Measurements from ENCODE around the gene MAP2K5. TPM values are rescaled to one million over a fixed set of nuclear protein-coding genes. Genes with fewer than 3 reads are reported as not detected.

MAP2K5 gene
- total and polyA plus RNA-seq, 9 of the 15 experiments (the other 6 are each of a cell fraction or from before 2014, with no cell fraction given), result 0.41 to 16.5 (median 7.5) TPM

- TF ChIP-seq ZNF449 (CRISPR knock-in tag; IDR thresholded peaks at IDR 0.05), result no peak
- TF ChIP-seq TAL1 (IDR thresholded peaks at IDR 0.05), result no peak
- TF ChIP-seq, protein P1, sequence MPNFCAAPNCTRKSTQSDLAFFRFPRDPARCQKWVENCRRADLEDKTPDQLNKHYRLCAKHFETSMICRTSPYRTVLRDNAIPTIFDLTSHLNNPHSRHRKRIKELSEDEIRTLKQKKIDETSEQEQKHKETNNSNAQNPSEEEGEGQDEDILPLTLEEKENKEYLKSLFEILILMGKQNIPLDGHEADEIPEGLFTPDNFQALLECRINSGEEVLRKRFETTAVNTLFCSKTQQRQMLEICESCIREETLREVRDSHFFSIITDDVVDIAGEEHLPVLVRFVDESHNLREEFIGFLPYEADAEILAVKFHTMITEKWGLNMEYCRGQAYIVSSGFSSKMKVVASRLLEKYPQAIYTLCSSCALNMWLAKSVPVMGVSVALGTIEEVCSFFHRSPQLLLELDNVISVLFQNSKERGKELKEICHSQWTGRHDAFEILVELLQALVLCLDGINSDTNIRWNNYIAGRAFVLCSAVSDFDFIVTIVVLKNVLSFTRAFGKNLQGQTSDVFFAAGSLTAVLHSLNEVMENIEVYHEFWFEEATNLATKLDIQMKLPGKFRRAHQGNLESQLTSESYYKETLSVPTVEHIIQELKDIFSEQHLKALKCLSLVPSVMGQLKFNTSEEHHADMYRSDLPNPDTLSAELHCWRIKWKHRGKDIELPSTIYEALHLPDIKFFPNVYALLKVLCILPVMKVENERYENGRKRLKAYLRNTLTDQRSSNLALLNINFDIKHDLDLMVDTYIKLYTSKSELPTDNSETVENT (CRISPR knock-in tag; IDR thresholded peaks at IDR 0.05), result peak; percentile 47; the same call in 1 of the 2 replicates
- no peak for TF ChIP-seq ZNF384 (IDR thresholded peaks at IDR 0.05; ENCODE audit: low read depth, low read length)
- no peak; the same call in 1 of the 2 replicates for TF ChIP-seq NR1H2 (CRISPR knock-in tag; IDR thresholded peaks at IDR 0.05)
- TF ChIP-seq, protein P2, sequence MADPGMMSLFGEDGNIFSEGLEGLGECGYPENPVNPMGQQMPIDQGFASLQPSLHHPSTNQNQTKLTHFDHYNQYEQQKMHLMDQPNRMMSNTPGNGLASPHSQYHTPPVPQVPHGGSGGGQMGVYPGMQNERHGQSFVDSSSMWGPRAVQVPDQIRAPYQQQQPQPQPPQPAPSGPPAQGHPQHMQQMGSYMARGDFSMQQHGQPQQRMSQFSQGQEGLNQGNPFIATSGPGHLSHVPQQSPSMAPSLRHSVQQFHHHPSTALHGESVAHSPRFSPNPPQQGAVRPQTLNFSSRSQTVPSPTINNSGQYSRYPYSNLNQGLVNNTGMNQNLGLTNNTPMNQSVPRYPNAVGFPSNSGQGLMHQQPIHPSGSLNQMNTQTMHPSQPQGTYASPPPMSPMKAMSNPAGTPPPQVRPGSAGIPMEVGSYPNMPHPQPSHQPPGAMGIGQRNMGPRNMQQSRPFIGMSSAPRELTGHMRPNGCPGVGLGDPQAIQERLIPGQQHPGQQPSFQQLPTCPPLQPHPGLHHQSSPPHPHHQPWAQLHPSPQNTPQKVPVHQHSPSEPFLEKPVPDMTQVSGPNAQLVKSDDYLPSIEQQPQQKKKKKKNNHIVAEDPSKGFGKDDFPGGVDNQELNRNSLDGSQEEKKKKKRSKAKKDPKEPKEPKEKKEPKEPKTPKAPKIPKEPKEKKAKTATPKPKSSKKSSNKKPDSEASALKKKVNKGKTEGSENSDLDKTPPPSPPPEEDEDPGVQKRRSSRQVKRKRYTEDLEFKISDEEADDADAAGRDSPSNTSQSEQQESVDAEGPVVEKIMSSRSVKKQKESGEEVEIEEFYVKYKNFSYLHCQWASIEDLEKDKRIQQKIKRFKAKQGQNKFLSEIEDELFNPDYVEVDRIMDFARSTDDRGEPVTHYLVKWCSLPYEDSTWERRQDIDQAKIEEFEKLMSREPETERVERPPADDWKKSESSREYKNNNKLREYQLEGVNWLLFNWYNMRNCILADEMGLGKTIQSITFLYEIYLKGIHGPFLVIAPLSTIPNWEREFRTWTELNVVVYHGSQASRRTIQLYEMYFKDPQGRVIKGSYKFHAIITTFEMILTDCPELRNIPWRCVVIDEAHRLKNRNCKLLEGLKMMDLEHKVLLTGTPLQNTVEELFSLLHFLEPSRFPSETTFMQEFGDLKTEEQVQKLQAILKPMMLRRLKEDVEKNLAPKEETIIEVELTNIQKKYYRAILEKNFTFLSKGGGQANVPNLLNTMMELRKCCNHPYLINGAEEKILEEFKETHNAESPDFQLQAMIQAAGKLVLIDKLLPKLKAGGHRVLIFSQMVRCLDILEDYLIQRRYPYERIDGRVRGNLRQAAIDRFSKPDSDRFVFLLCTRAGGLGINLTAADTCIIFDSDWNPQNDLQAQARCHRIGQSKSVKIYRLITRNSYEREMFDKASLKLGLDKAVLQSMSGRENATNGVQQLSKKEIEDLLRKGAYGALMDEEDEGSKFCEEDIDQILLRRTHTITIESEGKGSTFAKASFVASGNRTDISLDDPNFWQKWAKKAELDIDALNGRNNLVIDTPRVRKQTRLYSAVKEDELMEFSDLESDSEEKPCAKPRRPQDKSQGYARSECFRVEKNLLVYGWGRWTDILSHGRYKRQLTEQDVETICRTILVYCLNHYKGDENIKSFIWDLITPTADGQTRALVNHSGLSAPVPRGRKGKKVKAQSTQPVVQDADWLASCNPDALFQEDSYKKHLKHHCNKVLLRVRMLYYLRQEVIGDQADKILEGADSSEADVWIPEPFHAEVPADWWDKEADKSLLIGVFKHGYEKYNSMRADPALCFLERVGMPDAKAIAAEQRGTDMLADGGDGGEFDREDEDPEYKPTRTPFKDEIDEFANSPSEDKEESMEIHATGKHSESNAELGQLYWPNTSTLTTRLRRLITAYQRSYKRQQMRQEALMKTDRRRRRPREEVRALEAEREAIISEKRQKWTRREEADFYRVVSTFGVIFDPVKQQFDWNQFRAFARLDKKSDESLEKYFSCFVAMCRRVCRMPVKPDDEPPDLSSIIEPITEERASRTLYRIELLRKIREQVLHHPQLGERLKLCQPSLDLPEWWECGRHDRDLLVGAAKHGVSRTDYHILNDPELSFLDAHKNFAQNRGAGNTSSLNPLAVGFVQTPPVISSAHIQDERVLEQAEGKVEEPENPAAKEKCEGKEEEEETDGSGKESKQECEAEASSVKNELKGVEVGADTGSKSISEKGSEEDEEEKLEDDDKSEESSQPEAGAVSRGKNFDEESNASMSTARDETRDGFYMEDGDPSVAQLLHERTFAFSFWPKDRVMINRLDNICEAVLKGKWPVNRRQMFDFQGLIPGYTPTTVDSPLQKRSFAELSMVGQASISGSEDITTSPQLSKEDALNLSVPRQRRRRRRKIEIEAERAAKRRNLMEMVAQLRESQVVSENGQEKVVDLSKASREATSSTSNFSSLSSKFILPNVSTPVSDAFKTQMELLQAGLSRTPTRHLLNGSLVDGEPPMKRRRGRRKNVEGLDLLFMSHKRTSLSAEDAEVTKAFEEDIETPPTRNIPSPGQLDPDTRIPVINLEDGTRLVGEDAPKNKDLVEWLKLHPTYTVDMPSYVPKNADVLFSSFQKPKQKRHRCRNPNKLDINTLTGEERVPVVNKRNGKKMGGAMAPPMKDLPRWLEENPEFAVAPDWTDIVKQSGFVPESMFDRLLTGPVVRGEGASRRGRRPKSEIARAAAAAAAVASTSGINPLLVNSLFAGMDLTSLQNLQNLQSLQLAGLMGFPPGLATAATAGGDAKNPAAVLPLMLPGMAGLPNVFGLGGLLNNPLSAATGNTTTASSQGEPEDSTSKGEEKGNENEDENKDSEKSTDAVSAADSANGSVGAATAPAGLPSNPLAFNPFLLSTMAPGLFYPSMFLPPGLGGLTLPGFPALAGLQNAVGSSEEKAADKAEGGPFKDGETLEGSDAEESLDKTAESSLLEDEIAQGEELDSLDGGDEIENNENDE (IDR thresholded peaks at IDR 0.05; ENCODE audit: low read depth, low read length), result no peak
- TF ChIP-seq ARHGAP35 (IDR thresholded peaks at IDR 0.05; ENCODE audit: partially characterized antibody), result no peak
- TF ChIP-seq, protein P3, sequence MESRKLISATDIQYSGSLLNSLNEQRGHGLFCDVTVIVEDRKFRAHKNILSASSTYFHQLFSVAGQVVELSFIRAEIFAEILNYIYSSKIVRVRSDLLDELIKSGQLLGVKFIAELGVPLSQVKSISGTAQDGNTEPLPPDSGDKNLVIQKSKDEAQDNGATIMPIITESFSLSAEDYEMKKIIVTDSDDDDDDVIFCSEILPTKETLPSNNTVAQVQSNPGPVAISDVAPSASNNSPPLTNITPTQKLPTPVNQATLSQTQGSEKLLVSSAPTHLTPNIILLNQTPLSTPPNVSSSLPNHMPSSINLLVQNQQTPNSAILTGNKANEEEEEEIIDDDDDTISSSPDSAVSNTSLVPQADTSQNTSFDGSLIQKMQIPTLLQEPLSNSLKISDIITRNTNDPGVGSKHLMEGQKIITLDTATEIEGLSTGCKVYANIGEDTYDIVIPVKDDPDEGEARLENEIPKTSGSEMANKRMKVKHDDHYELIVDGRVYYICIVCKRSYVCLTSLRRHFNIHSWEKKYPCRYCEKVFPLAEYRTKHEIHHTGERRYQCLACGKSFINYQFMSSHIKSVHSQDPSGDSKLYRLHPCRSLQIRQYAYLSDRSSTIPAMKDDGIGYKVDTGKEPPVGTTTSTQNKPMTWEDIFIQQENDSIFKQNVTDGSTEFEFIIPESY (CRISPR knock-in tag; IDR thresholded peaks at IDR 0.05), result 0 out of 2 replicates have a peak, but pooled peaks have one; percentile 12
These were observed 297.6 kb downstream of the MAP2K5 start, which contains the start of gene RNU6-1 (continued) for GRCh38 chr15:67839929-67840748.
